HepG2 (cell line): Measurements from ENCODE around the gene ABCC1. TPM values are rescaled to one million over a fixed set of nuclear protein-coding genes. Genes with fewer than 3 reads are reported as not detected.
"Not testable (repeated sequence)": the region's sequence is repeated elsewhere in the genome, so short reads cannot be mapped to it uniquely, and the experiment has no call there.

Experiments
- ATAC-seq: fragments of 200-7000 bp; cut with Tn5 transposase; 3 replicates; pipeline ENCODE4 v1.9.1; 2020; ENCODE audit warnings: mild to moderate bottlenecking, moderate library complexity
- BruUV-seq: library from RNA; stranded (reverse); fragments of 400-500 nt; replicated peaks from 2 replicates; lab custom pipeline; 2021; lab: Mats Ljungman, UMichigan
- CTCF ChIA-PET: fragments of 300-600 bp; formaldehyde crosslinking; extraction: SDS; loops from one replicate; lab custom pipeline; 2021; ENCODE audit warnings: low total read pairs, inconsistent platforms, low intra/inter-chr PET ratio; lab: Yijun Ruan, JAX
- POLR2A ChIA-PET: fragments of 350-600 bp; sonication (Branson Sonifier 250); formaldehyde crosslinking; loops from one replicate; lab custom pipeline; 2020; ENCODE audit warnings: antibody characterized with exemption, inconsistent platforms; lab: Yijun Ruan, JAX
- DNase-seq: peaks from one replicate; pipeline ENCODE4 v3.0.0-alpha.2; 2015; ENCODE audit warnings: low spot score
- FAIRE-seq: peaks from 3 replicates; lab custom pipeline; 2011; peaks lifted over from hg19 to GRCh38; lab: Jason Lieb, UNC
- H2AFZ ChIP-seq: one replicate; pipeline ENCODE4 v1.6.1; 2011; ENCODE audit warnings: low read length, inconsistent platforms
- H3K27ac ChIP-seq: fragments of 300-600 bp; 3 replicates; pipeline ENCODE4 v1.8.0; 2011; ENCODE audit warnings: mixed run types, mild to moderate bottlenecking, mixed read lengths, low read length, inconsistent platforms; ENCODE audit not compliant: insufficient read depth; ENCODE audit errors: extremely low read length
- H3K27me3 ChIP-seq, 2 experiments: fragments of 200-600 bp in 1 of 2; 2 replicates in 1 of 2; 3 replicates in 1 of 2; pipeline versions ENCODE4 v1.6.0 to v1.8.0; 2011; ENCODE audit warnings: low read length in 2 of 2, mild to moderate bottlenecking in 2 of 2, moderate library complexity in 2 of 2, inconsistent platforms in 1 of 2; ENCODE audit not compliant: insufficient read depth in 2 of 2, control insufficient read depth in 1 of 2
- H3K36me3 ChIP-seq, 2 experiments: fragments of 200-600 bp in 1 of 2; replicated peaks in 1 of 2; 2 replicates in 1 of 2; 3 replicates in 1 of 2; pipeline versions ENCODE4 v1.5.1 to v1.8.0; 2011; ENCODE audit warnings: low read length in 2 of 2, inconsistent platforms in 1 of 2; ENCODE audit not compliant: insufficient read depth in 2 of 2, control insufficient read depth in 1 of 2
- H3K4me1 ChIP-seq: 2 replicates; pipeline ENCODE4 v1.5.1; 2012; ENCODE audit warnings: low read length, inconsistent platforms; ENCODE audit not compliant: insufficient read depth
- H3K4me2 ChIP-seq: 2 replicates; pipeline ENCODE4 v1.6.0; 2011; ENCODE audit warnings: low read depth, low read length, inconsistent platforms
- H3K4me3 ChIP-seq, 3 experiments: fragments of 200-600 bp in 1 of 3; sonication (generic), shearing (Covaris generic) in 1 of 3; replicated peaks in 1 of 3; 2 replicates each; pipeline ENCODE4 v1.5.1; 2011 to 2016; ENCODE audit warnings: low read length in 3 of 3, inconsistent platforms in 2 of 3, low read depth in 2 of 3, mild to moderate bottlenecking in 2 of 3, control low read depth in 1 of 3, mixed read lengths in 1 of 3; ENCODE audit not compliant: insufficient read depth in 1 of 3
- H3K79me2 ChIP-seq: one replicate; pipeline ENCODE4 v1.6.1; 2011; ENCODE audit warnings: low read length, inconsistent platforms; ENCODE audit not compliant: insufficient read depth
- H3K9ac ChIP-seq: 2 replicates; pipeline ENCODE4 v1.6.0; 2011; ENCODE audit warnings: mild to moderate bottlenecking, low read depth, low read length, inconsistent platforms; ENCODE audit not compliant: insufficient read depth
- H3K9me3 ChIP-seq: 2 replicates; pipeline ENCODE4 v1.5.1; 2012; ENCODE audit warnings: mild to moderate bottlenecking, low read length
- H4K20me1 ChIP-seq: 2 replicates; pipeline ENCODE4 v1.6.0; 2011; ENCODE audit warnings: inconsistent platforms, mild to moderate bottlenecking, low read length, moderate library complexity; ENCODE audit not compliant: insufficient read depth
- BCL6 ChIP-seq: IDR thresholded peaks from 2 replicates; pipeline ENCODE4 v1.6.1; 2016; ENCODE audit warnings: missing genetic modification reagents, missing compliant biosample characterization
- CENPT ChIP-seq: sonication (generic); formaldehyde crosslinking; IDR thresholded peaks from 2 replicates; pipeline ENCODE4 v1.8.0; 2022; ENCODE audit warnings: low read depth, mild to moderate bottlenecking, moderate library complexity, missing genetic modification reagents
- CERS6 ChIP-seq: sonication (generic); formaldehyde crosslinking; IDR thresholded peaks from 2 replicates; pipeline ENCODE4 v1.5.0; 2020; ENCODE audit warnings: missing genetic modification reagents
- PREB ChIP-seq: sonication (generic); formaldehyde crosslinking; IDR thresholded peaks from 2 replicates; pipeline ENCODE4 v1.4.0; 2020; ENCODE audit warnings: missing genetic modification reagents
- RBM22 ChIP-seq: fragments of 200-400 bp; formaldehyde crosslinking; optimal IDR thresholded peaks from 2 replicates; pipeline ENCODE3; 2017; ENCODE audit warnings: mild to moderate bottlenecking, low read length, moderate library complexity
- SATB2 ChIP-seq: sonication (generic); formaldehyde crosslinking; IDR thresholded peaks from 2 replicates; pipeline ENCODE4 v1.5.0; 2020; ENCODE audit warnings: missing genetic modification reagents
- TOE1 ChIP-seq: sonication (generic); formaldehyde crosslinking; IDR thresholded peaks from 2 replicates; pipeline ENCODE4 v1.4.0; 2020; ENCODE audit warnings: mild to moderate bottlenecking, missing genetic modification reagents
- ZMYM2 ChIP-seq: sonication (generic); formaldehyde crosslinking; IDR thresholded peaks from 2 replicates; pipeline ENCODE4 v1.8.0; 2022; ENCODE audit warnings: mild to moderate bottlenecking, missing genetic modification reagents
- ZNF879 ChIP-seq: sonication (generic); formaldehyde crosslinking; IDR thresholded peaks from 2 replicates; pipeline ENCODE4 v1.8.1; 2023; ENCODE audit warnings: missing genetic modification reagents
- WGBS: methylation state at CpG from one replicate; pipeline ENCODE4 v1.1.6; 2017; ENCODE audit warnings: low lambda C conversion rate; 5-methylcytosine and 5-hydroxymethylcytosine counted together
- in situ Hi-C: cut with HindIII; loops from 2 replicates; pipeline ENCODE4 v1.10.0; 2017; ENCODE audit warnings: low pct_unique_long_range_greater_than_20kb; ENCODE audit not compliant: extremely low pct_ligation_motif_present
- intact Hi-C: fragments of 100-400 bp; cut with micrococcal nuclease; formaldehyde crosslinking; loops from one replicate; pipeline ENCODE4 v1.10.0; 2022; ENCODE audit not compliant: unreplicated experiment
- polyA plus RNA-seq, 8 experiments: library from polyadenylated mRNA; depleted of rRNA in 3 of 8; stranded (reverse) in 7 of 8; unstranded in 1 of 8; fragments of >200 nt; fragmentation: Illumina TruSeq in 4 of 8; extraction: Trizol in 4 of 8; gene quantifications; 2 replicates each; pipeline versions ENCODE4 v1.2.1 to v1.2.3, GENCODE V29; 2011 to 2016; ENCODE audit warnings: low read depth in 4 of 8, missing spikeins in 1 of 8, mixed read lengths in 1 of 8; ENCODE audit not compliant: insufficient read depth in 1 of 8
- total RNA-seq, 5 experiments: library from RNA; depleted of rRNA; stranded (reverse); fragments of >200 nt; fragmentation: Illumina TruSeq; extraction: Trizol; gene quantifications; 2 replicates each; pipeline ENCODE4 v1.2.3, GENCODE V29; 2016; ENCODE audit warnings: low read depth in 1 of 5

ABCC1 gene
- total and polyA plus RNA-seq, 2 of the 13 experiments (the other 11 are each of a cell fraction or from before 2014, with no cell fraction given), result 13.0 to 30.6 TPM

- H3K27ac ChIP-seq, H3K9ac ChIP-seq, H3K79me2 ChIP-seq, in situ Hi-C loops, intact Hi-C loops, ATAC-seq, H2AFZ ChIP-seq, DNase-seq, H4K20me1 ChIP-seq, BruUV-seq, CTCF ChIA-PET, H3K4me1 ChIP-seq, H3K4me3 ChIP-seq, FAIRE-seq, H3K4me2 ChIP-seq, H3K27me3 ChIP-seq, POLR2A ChIA-PET: not testable (repeated sequence)
- peaks cover 14% of the 10 kb centered on the region; the same call in 1 of the 2 replicates for H3K9me3 ChIP-seq
- WGBS, result 97% methylated on average over 5 of the region's 5 CpGs
- peaks cover 76 to 99% of the 10 kb centered on the region in 2 experiments for H3K36me3 ChIP-seq
- TF ChIP-seq PREB (CRISPR knock-in tag), result 0 out of 2 replicates have a peak, but pooled peaks have one; percentile 51
Measured at GRCh38 chr16:16161840-16162239, 212.4 kb downstream of the ABCC1 start.

GRCh38 chr16:16162591-16162990 is 213.2 kb downstream of the ABCC1 start:
- DNase-seq, result no peak
- BruUV-seq, result no TSS peak
- H3K9me3 ChIP-seq, result peaks cover 14% of the 10 kb centered on the region; the same call in 1 of the 2 replicates
- H3K4me2 ChIP-seq, result no peak overlapping the region
- no peaks in the 10 kb centered on the region for H3K4me1 ChIP-seq
- in situ Hi-C loops, result no loop called here
- ChIA-PET POLR2A (no interaction called here), CTCF (no interaction called here)
- no peak overlapping the region for H3K9ac ChIP-seq
- no peak for ATAC-seq
- 95% methylated on average over 3 of the region's 3 CpGs for WGBS
- no peak for FAIRE-seq
- intact Hi-C loops, result no loop called here
- TF ChIP-seq CENPT (CRISPR knock-in tag), result 0 out of 2 replicates have a peak, but pooled peaks have one; percentile 17
- peak; percentile 14 for TF ChIP-seq RBM22
- no peak for TF ChIP-seq CERS6
- no peak for TF ChIP-seq ZNF879 (CRISPR knock-in tag)
- TF ChIP-seq ZMYM2, result 0 out of 2 replicates have a peak, but pooled peaks have one; percentile 42
- TF ChIP-seq TOE1 (CRISPR knock-in tag), result no peak
- no peak for TF ChIP-seq BCL6 (CRISPR knock-in tag)
- no peak for TF ChIP-seq SATB2
- no peak overlapping the region for H3K27ac ChIP-seq
- H4K20me1 ChIP-seq, result no peaks in the 10 kb centered on the region
- no peaks in the 10 kb centered on the region for H3K27me3 ChIP-seq
- no peak overlapping the region for H2AFZ ChIP-seq
- H3K4me3 ChIP-seq, result no peak overlapping the region
- H3K79me2 ChIP-seq, result no peaks in the 10 kb centered on the region
- peaks cover 73 to 97% of the 10 kb centered on the region in 2 experiments for H3K36me3 ChIP-seq
